GM12875 (cell line): Measurements from ENCODE around the gene TFF1.

Experiments
- H3K4me3 ChIP-seq: one replicate; pipeline ENCODE4 v1.5.1; 2011; ENCODE audit warnings: low read depth, low read length, control low read depth
- CTCF ChIP-seq: IDR thresholded peaks from 2 replicates; pipeline ENCODE4 v1.5.1; 2011; ENCODE audit warnings: low read depth, mild to moderate bottlenecking, control low read depth, inconsistent platforms, low read length, moderate library complexity, borderline replicate concordance; ENCODE audit not compliant: insufficient read depth

TFF1 gene

GRCh38 chr21:42356650-42357049 is 9.7 kb downstream of the TFF1 start:
- no peak for TF ChIP-seq CTCF
- H3K4me3 ChIP-seq, result no peak overlapping the region

- TF ChIP-seq CTCF, result no peak
- H3K4me3 ChIP-seq, result no peak overlapping the region
These were observed 10.3 kb downstream of the TFF1 start for GRCh38 chr21:42356046-42356445.

GRCh38 chr21:42353623-42354022 is 12.7 kb downstream of the TFF1 start:
- H3K4me3 ChIP-seq, result no peak overlapping the region
- TF ChIP-seq CTCF, result no peak

GRCh38 chr21:42352441-42353095 is 13.8 kb downstream of the TFF1 start:
- no peak for TF ChIP-seq CTCF
- H3K4me3 ChIP-seq, result no peak overlapping the region

- no peak overlapping the region for H3K4me3 ChIP-seq
- TF ChIP-seq CTCF, result no peak
These were observed 14.5 kb downstream of the TFF1 start for GRCh38 chr21:42351626-42352440.

GRCh38 chr21:42350927-42351426 is 15.4 kb downstream of the TFF1 start, which contains the start of gene TFF2:
Gene TFF2 (minus strand): TSS chr21:42350994. CDS start chr21:42350957, 37 bp downstream.
- H3K4me3 ChIP-seq, result no peak within 1 kb of the TSS
- no peak for TF ChIP-seq CTCF
